ENCODE measurements around the gene FLII. TPM values are rescaled to one million over a fixed set of nuclear protein-coding genes. Genes with fewer than 3 reads are reported as not detected.
A peak's percentile ranks its signal among the peaks of the same experiment; 100 is the strongest.
"Not testable (repeated sequence)": the region's sequence is repeated elsewhere in the genome, so short reads cannot be mapped to it uniquely, and the experiment has no call there.

FLII gene
- total RNA-seq, 1 experiment from 2014 or later, result 169 TPM

DNA sequence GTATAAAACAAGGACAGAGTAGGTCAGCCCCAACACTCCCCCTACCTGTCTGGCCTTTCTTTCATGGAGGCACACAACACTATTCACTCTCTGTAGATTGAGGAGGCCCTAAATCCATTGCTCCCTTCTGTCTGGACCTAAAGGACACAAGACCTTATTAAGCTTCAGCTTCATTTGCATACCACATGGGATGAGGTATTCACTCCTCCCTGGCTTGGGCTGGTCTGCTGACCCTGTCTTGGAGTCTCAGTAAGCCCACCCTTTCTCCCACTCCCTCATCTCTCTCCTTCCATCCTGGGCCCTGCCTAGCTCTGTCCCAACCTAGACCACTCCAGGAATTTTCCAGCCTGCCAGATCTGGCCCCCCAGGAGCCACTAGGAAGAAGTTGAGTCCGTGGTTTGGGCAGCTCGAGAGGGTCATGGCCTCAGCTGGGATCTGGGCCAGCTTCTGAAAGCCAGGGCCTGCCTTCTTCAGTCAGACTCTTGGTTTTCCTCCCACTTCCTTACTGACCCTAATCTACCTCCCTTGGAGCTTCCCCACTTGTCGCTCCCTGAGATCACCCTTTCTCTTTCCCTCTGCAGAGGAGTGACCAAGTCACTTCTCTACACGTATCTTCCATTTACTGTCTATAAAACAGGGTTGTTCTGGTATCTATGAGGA lies 39.7 kb downstream of the FLII start:
- no peak overlapping the region for H3K27ac ChIP-seq (ENCODE audit: low read depth, low read length, poor library complexity, severe bottlenecking)
- H3K36me3 ChIP-seq (ENCODE audit: insufficient read depth, low read length, poor library complexity, severe bottlenecking), result no peaks in the 10 kb centered on the region
- intact Hi-C loops (cut with micrococcal nuclease; ENCODE audit: unreplicated experiment), result no loop called here
- H3K9me3 ChIP-seq (ENCODE audit: low read depth, low read length, poor library complexity, severe bottlenecking), result no peaks in the 10 kb centered on the region
- no peak for DNase-seq (ENCODE audit: low spot score)
- no TSS peak for BruUV-seq (replicated peaks)
- H3K27me3 ChIP-seq (replicated peaks; ENCODE audit: insufficient read depth, low read depth, low read length, poor library complexity), result no peaks in the 10 kb centered on the region
- ChIA-PET CTCF (interaction anchor here (1.0 kb wide), 1 partner anchor 78 kb away, joined by 5 read pairs; no protein-coding TSS in a partner anchor), POLR2A (ENCODE audit: low non-redundant PET) (no interaction called here)
- no peaks in the 10 kb centered on the region for H3K4me1 ChIP-seq (ENCODE audit: insufficient read depth, low read length, poor library complexity, severe bottlenecking)
- no peak overlapping the region for H3K4me3 ChIP-seq (ENCODE audit: low read depth, low read length, poor library complexity, severe bottlenecking)
- no peak for TF ChIP-seq EZH2 (IDR thresholded peaks at IDR 0.05; ENCODE audit: borderline replicate concordance, low read depth, low read length, poor library complexity, severe bottlenecking)
- TF ChIP-seq, protein P1, sequence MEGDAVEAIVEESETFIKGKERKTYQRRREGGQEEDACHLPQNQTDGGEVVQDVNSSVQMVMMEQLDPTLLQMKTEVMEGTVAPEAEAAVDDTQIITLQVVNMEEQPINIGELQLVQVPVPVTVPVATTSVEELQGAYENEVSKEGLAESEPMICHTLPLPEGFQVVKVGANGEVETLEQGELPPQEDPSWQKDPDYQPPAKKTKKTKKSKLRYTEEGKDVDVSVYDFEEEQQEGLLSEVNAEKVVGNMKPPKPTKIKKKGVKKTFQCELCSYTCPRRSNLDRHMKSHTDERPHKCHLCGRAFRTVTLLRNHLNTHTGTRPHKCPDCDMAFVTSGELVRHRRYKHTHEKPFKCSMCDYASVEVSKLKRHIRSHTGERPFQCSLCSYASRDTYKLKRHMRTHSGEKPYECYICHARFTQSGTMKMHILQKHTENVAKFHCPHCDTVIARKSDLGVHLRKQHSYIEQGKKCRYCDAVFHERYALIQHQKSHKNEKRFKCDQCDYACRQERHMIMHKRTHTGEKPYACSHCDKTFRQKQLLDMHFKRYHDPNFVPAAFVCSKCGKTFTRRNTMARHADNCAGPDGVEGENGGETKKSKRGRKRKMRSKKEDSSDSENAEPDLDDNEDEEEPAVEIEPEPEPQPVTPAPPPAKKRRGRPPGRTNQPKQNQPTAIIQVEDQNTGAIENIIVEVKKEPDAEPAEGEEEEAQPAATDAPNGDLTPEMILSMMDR (conservative IDR thresholded peaks at IDR 0.05; ENCODE audit: low read depth, low read length), result no peak

GRCh38 chr17:18217412-18218015 lies 41.0 kb downstream of the FLII start:
- TF ChIP-seq EZH2 (IDR thresholded peaks at IDR 0.05; ENCODE audit: borderline replicate concordance, low read depth, low read length, poor library complexity, severe bottlenecking), result no peak
- TF ChIP-seq, protein P1 (conservative IDR thresholded peaks at IDR 0.05; ENCODE audit: low read depth, low read length), result peak; percentile 91
- H3K36me3 ChIP-seq (ENCODE audit: insufficient read depth, low read length, poor library complexity, severe bottlenecking), result no peaks in the 10 kb centered on the region
- POLR2A ChIA-PET (ENCODE audit: low non-redundant PET), result no interaction called here
- CTCF ChIA-PET, result interaction anchor here (0.7 kb wide), 2 partner anchors 18 to 1192 kb away, joined by 5 to 7 read pairs; no protein-coding TSS in a partner anchor
- no peak overlapping the region for H3K4me3 ChIP-seq (ENCODE audit: low read depth, low read length, poor library complexity, severe bottlenecking)
- intact Hi-C loops (cut with micrococcal nuclease; ENCODE audit: unreplicated experiment), result loop anchor here (2.0 kb wide), 1 partner anchor 33 kb away; no protein-coding TSS in a partner anchor
- no peak overlapping the region for H3K27ac ChIP-seq (ENCODE audit: low read depth, low read length, poor library complexity, severe bottlenecking)
- BruUV-seq (replicated peaks), result no TSS peak
- peak; percentile 66 for DNase-seq (ENCODE audit: low spot score)
- H3K4me1 ChIP-seq (ENCODE audit: insufficient read depth, low read length, poor library complexity, severe bottlenecking), result no peaks in the 10 kb centered on the region
- no peaks in the 10 kb centered on the region for H3K9me3 ChIP-seq (ENCODE audit: low read depth, low read length, poor library complexity, severe bottlenecking)
- H3K27me3 ChIP-seq (replicated peaks; ENCODE audit: insufficient read depth, low read depth, low read length, poor library complexity), result no peaks in the 10 kb centered on the region

GRCh38 chr17:18216906-18217305 lies 41.6 kb downstream of the FLII start:
- H3K4me1 ChIP-seq (ENCODE audit: insufficient read depth, low read length, poor library complexity, severe bottlenecking); H3K27ac ChIP-seq (ENCODE audit: low read depth, low read length, poor library complexity, severe bottlenecking); H3K9me3 ChIP-seq (ENCODE audit: low read depth, low read length, poor library complexity, severe bottlenecking); BruUV-seq (replicated peaks); DNase-seq (ENCODE audit: low spot score); POLR2A ChIA-PET (ENCODE audit: low non-redundant PET); H3K36me3 ChIP-seq (ENCODE audit: insufficient read depth, low read length, poor library complexity, severe bottlenecking); H3K4me3 ChIP-seq (ENCODE audit: low read depth, low read length, poor library complexity, severe bottlenecking); H3K27me3 ChIP-seq (replicated peaks; ENCODE audit: insufficient read depth, low read depth, low read length, poor library complexity): not testable (repeated sequence)
- CTCF ChIA-PET, result interaction anchor here (0.7 kb wide), 1 partner anchor 1193 kb away, joined by 7 read pairs; no protein-coding TSS in a partner anchor
- intact Hi-C loops (cut with micrococcal nuclease; ENCODE audit: unreplicated experiment), result loop anchor here (2.0 kb wide), 1 partner anchor 32 kb away; no protein-coding TSS in a partner anchor

Data from A673 (cell line).